Urinary bladder (tissue), 4 donors: ENCODE data around the gene ACAP3. TPM values are rescaled to one million over a fixed set of nuclear protein-coding genes. Genes with fewer than 3 reads are reported as not detected.

Source experiments
- DNase-seq: peaks from one replicate; pipeline ENCODE4 v3.0.0-alpha.2; 2015; ENCODE audit errors: extremely low spot score
- H3K27ac ChIP-seq: one replicate; pipeline ENCODE4 v1.5.1; 2013; ENCODE audit warnings: low read depth, mild to moderate bottlenecking, moderate library complexity
- H3K36me3 ChIP-seq: one replicate; pipeline ENCODE4 v1.6.1; 2013; ENCODE audit warnings: mild to moderate bottlenecking, moderate library complexity; ENCODE audit not compliant: insufficient read depth
- H3K4me1 ChIP-seq: one replicate; pipeline ENCODE4 v1.6.1; 2013; ENCODE audit warnings: mild to moderate bottlenecking, moderate library complexity; ENCODE audit not compliant: insufficient read depth
- H3K4me3 ChIP-seq: one replicate; pipeline ENCODE4 v1.5.1; 2013; ENCODE audit warnings: low read depth, low read length
- WGBS: extraction: QIAGEN DNeasy Blood & Tissue Kit; methylation state at CpG from one replicate; pipeline ENCODE4 v1.1.7; 2013; 5-methylcytosine and 5-hydroxymethylcytosine counted together
- polyA plus RNA-seq: library from polyadenylated mRNA; stranded (reverse); fragments of 200-250 nt; gene quantifications from one replicate; pipeline ENCODE4 v1.2.3, GENCODE V29; 2013
- total RNA-seq: library from RNA; depleted of rRNA; stranded (reverse); fragments of >200 nt; gene quantifications from one replicate; pipeline ENCODE4 v1.2.3, GENCODE V29; 2014
- donor health status: healthy with polysubstance abuse.
- donor health status: healthy.

Gene ACAP3
- total and polyA plus RNA-seq, 2 donors = 40.2 to 51.2 TPM

- Histone ChIP-seq H3K4me1 (no peaks in the 10 kb centered on the region), H3K36me3 (peaks cover 5% of the 10 kb centered on the region), H3K27ac (no peak overlapping the region), H3K4me3 (no peak overlapping the region)
- DNase-seq = no peak
- 53% methylated on average over 15 of the region's 15 CpGs for WGBS
Observed at GRCh38 chr1:1330366-1331067, 22.8 kb upstream of the ACAP3 start.

GRCh38 chr1:1329304-1330210, 21.8 kb upstream of the ACAP3 start:
- no peak for DNase-seq
- 92% methylated on average over 58 of the region's 58 CpGs for WGBS
- Histone ChIP-seq H3K4me1 (no peaks in the 10 kb centered on the region), H3K36me3 (peaks cover 5% of the 10 kb centered on the region), H3K4me3 (no peak overlapping the region), H3K27ac (no peak overlapping the region)

- DNase-seq = no peak
- Histone ChIP-seq H3K4me3 (no peak overlapping the region), H3K27ac (no peak overlapping the region), H3K36me3 (peaks cover 5% of the 10 kb centered on the region), H3K4me1 (no peaks in the 10 kb centered on the region)
- 76% methylated on average over 15 of the region's 15 CpGs for WGBS
Observed at GRCh38 chr1:1328254-1328653, 20.5 kb upstream of the ACAP3 start.

GRCh38 chr1:1327291-1327690, 19.6 kb upstream of the ACAP3 start:
- Histone ChIP-seq H3K27ac (no peak overlapping the region), H3K4me3 (no peak overlapping the region), H3K36me3 (peaks cover 5% of the 10 kb centered on the region), H3K4me1 (no peaks in the 10 kb centered on the region)
- DNase-seq = no peak
- WGBS = 91% methylated on average over 40 of the region's 40 CpGs

- no peak for DNase-seq
- WGBS = 69% methylated on average over 8 of the region's 8 CpGs
- Histone ChIP-seq H3K4me1 (no peaks in the 10 kb centered on the region), H3K4me3 (no peak overlapping the region), H3K27ac (no peak overlapping the region), H3K36me3 (peaks cover 5% of the 10 kb centered on the region)
Observed at GRCh38 chr1:1326075-1326605, 18.4 kb upstream of the ACAP3 start.

GRCh38 chr1:1325288-1326074, 17.8 kb upstream of the ACAP3 start:
- DNase-seq = no peak
- H3K4me1 ChIP-seq = no peaks in the 10 kb centered on the region
- H3K27ac ChIP-seq = peak overlapping the region; percentile 88
- 62% methylated on average over 16 of the region's 16 CpGs for WGBS
- H3K36me3 ChIP-seq = peaks cover 5% of the 10 kb centered on the region
- peak overlapping the region; percentile 82 for H3K4me3 ChIP-seq

- peak; percentile 49 for DNase-seq
- H3K36me3 ChIP-seq = peaks cover 5% of the 10 kb centered on the region
- H3K27ac ChIP-seq = peak within 1 kb of the TSS; percentile 88
- H3K4me1 ChIP-seq = no peaks in the 10 kb centered on the region
- peak within 1 kb of the TSS; percentile 82 for H3K4me3 ChIP-seq
- WGBS = 2% methylated on average over 84 of the region's 84 CpGs
Observed at GRCh38 chr1:1324524-1325287, 17.0 kb upstream of the ACAP3 start, which contains the start of the genes CPTP and INTS11. CPTP (plus strand) TSS chr1:1324802; CDS start chr1:1326911, 2,109 bp downstream. INTS11 (minus strand) TSS chr1:1324660; CDS start chr1:1324608, 52 bp downstream.

GRCh38 chr1:1324084-1324523, 16.4 kb upstream of the ACAP3 start:
- H3K36me3 ChIP-seq = peaks cover 5% of the 10 kb centered on the region
- under 1% methylated on average over 41 of the region's 41 CpGs for WGBS
- DNase-seq = no peak
- peak overlapping the region; percentile 74 for H3K27ac ChIP-seq
- peak overlapping the region; percentile 82 for H3K4me3 ChIP-seq
- no peaks in the 10 kb centered on the region for H3K4me1 ChIP-seq

GRCh38 chr1:1322952-1323351, 15.2 kb upstream of the ACAP3 start:
- no peak overlapping the region for H3K27ac ChIP-seq
- WGBS = 87% methylated on average over 10 of the region's 10 CpGs
- H3K4me1 ChIP-seq = peaks cover 2% of the 10 kb centered on the region
- DNase-seq = no peak
- H3K4me3 ChIP-seq = no peak overlapping the region
- H3K36me3 ChIP-seq = peaks cover 2% of the 10 kb centered on the region

- no peaks in the 10 kb centered on the region for H3K36me3 ChIP-seq
- no peak for DNase-seq
- no peak overlapping the region for H3K27ac ChIP-seq
- H3K4me1 ChIP-seq = peaks cover 2% of the 10 kb centered on the region
- H3K4me3 ChIP-seq = no peak overlapping the region
- WGBS = 82% methylated on average over 14 of the region's 14 CpGs
Observed at GRCh38 chr1:1322418-1322817, 14.7 kb upstream of the ACAP3 start.

GRCh38 chr1:1321477-1321876, 13.7 kb upstream of the ACAP3 start:
- Histone ChIP-seq H3K4me1 (peaks cover 2% of the 10 kb centered on the region), H3K4me3 (no peak overlapping the region), H3K36me3 (no peaks in the 10 kb centered on the region), H3K27ac (no peak overlapping the region)
- 89% methylated on average over 8 of the region's 8 CpGs for WGBS
- DNase-seq = no peak

- Histone ChIP-seq H3K4me3 (no peak overlapping the region), H3K27ac (no peak overlapping the region), H3K36me3 (no peaks in the 10 kb centered on the region), H3K4me1 (peaks cover 2% of the 10 kb centered on the region)
- no peak for DNase-seq
- 72% methylated on average over 23 of the region's 23 CpGs for WGBS
Observed at GRCh38 chr1:1320666-1321448, 13.1 kb upstream of the ACAP3 start.
